Dendritic cell treated with granulocyte-macrophage colony-stimulating factor and Interleukin-4, amounts not matched to agents 40 ng/mL and 50 ng/mL, for 4 days (primary cell): ENCODE measurements around the gene FAM156A.
"Not testable (repeated sequence)": the region's sequence is repeated elsewhere in the genome, so short reads cannot be mapped to it uniquely, and the experiment has no call there.

Experiments used
- H3K27ac Mint-ChIP-seq: one replicate; pipeline ENCODE4 v1.8.0; 2022; ENCODE audit warnings: mild to moderate bottlenecking, mixed read lengths
- H3K27me3 Mint-ChIP-seq: one replicate; pipeline ENCODE4 v1.8.0; 2022; ENCODE audit warnings: mild to moderate bottlenecking, mixed read lengths
- H3K36me3 Mint-ChIP-seq: one replicate; pipeline ENCODE4 v1.8.0; 2022; ENCODE audit warnings: low read depth, mixed read lengths
- H3K4me1 Mint-ChIP-seq: one replicate; pipeline ENCODE4 v1.8.0; 2022; ENCODE audit warnings: low read depth, mixed read lengths
- H3K4me3 Mint-ChIP-seq: one replicate; pipeline ENCODE4 v1.8.0; 2022; ENCODE audit warnings: mild to moderate bottlenecking, moderate library complexity, mixed read lengths
- H3K9me3 Mint-ChIP-seq: one replicate; pipeline ENCODE4 v1.8.0; 2022; ENCODE audit warnings: mixed read lengths
- intact Hi-C: fragments of 100-400 bp; cut with micrococcal nuclease; formaldehyde crosslinking; loops from one replicate; pipeline ENCODE4 v1.15.0; 2022

The FAM156A gene

DNA sequence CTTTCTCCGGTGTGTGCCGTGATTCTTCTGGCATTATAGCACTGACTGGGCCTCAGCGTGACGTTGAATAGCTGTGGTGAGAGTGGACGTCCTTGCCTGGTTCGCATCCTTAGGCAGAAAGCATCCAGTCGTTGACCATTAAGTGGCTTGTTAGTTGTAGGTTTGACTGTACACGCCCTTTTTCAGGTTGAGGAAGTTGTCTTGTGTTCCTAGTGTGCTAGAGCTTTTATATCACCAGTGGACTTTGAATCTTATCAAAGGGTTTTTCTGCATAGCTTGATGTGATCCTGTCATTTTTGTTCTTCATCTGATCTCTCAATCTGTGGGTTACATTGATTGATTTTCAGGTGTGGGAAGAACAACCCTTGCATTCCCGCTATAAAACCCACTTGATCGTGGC is 52.8 kb downstream of the FAM156A start:
- H3K27me3 Mint-ChIP-seq, H3K4me1 Mint-ChIP-seq, H3K4me3 Mint-ChIP-seq: not testable (repeated sequence)

More for the DNA sequence above, 52.8 kb downstream of the FAM156A start:
- H3K27ac Mint-ChIP-seq, H3K9me3 Mint-ChIP-seq, H3K36me3 Mint-ChIP-seq, intact Hi-C loops: not testable (repeated sequence)
